Osteoblast (primary cell): Measurements from ENCODE around the gene SSU72. TPM values are rescaled to one million over a fixed set of nuclear protein-coding genes. Genes with fewer than 3 reads are reported as not detected.
"Not testable (repeated sequence)": the region's sequence is repeated elsewhere in the genome, so short reads cannot be mapped to it uniquely, and the experiment has no call there.

Experiments used
- DNase-seq: peaks from one replicate; pipeline ENCODE4 v3.0.0; 2011; ENCODE audit warnings: low spot score, mixed read lengths; ENCODE audit not compliant: insufficient read length; ENCODE audit errors: missing footprints
- H2AFZ ChIP-seq: 2 replicates; pipeline ENCODE4 v1.6.0; 2011; ENCODE audit warnings: mild to moderate bottlenecking, low read length
- H3K27ac ChIP-seq: 2 replicates; pipeline ENCODE4 v1.5.1; 2011; ENCODE audit warnings: mild to moderate bottlenecking, low read depth, low read length, moderate library complexity
- H3K27me3 ChIP-seq: 2 replicates; pipeline ENCODE4 v1.6.0; 2012; ENCODE audit warnings: mild to moderate bottlenecking, control low read depth, inconsistent platforms, low read length, moderate library complexity; ENCODE audit not compliant: insufficient read depth
- H3K36me3 ChIP-seq: 2 replicates; pipeline ENCODE4 v1.5.1; 2011; ENCODE audit warnings: mild to moderate bottlenecking, low read length, control low read depth, moderate library complexity; ENCODE audit not compliant: insufficient read depth
- H3K4me1 ChIP-seq: 2 replicates; pipeline ENCODE4 v1.5.1; 2011; ENCODE audit warnings: mild to moderate bottlenecking, low read length, control low read depth, moderate library complexity; ENCODE audit not compliant: insufficient read depth
- H3K4me2 ChIP-seq: 2 replicates; pipeline ENCODE4 v1.6.0; 2011; ENCODE audit warnings: mild to moderate bottlenecking, low read length; ENCODE audit not compliant: insufficient read depth
- H3K4me3 ChIP-seq: fragments of 200-600 bp; sonication (generic); 3 replicates; pipeline ENCODE4 v1.5.1; 2012; ENCODE audit warnings: mild to moderate bottlenecking, low read length, inconsistent platforms; ENCODE audit not compliant: insufficient read depth
- H3K79me2 ChIP-seq: 2 replicates; pipeline ENCODE4 v1.6.0; 2012; ENCODE audit warnings: mild to moderate bottlenecking, low read length, control low read depth, inconsistent platforms; ENCODE audit not compliant: insufficient read depth
- H3K9me3 ChIP-seq: 2 replicates; pipeline ENCODE4 v1.5.1; 2011; ENCODE audit warnings: low read depth, low read length, control low read depth
- H4K20me1 ChIP-seq: 2 replicates; pipeline ENCODE4 v1.6.0; 2012; ENCODE audit warnings: mild to moderate bottlenecking, low read length, control low read depth; ENCODE audit not compliant: insufficient read depth
- CTCF ChIP-seq: IDR thresholded peaks from 2 replicates; pipeline ENCODE4 v1.5.1; 2011; ENCODE audit warnings: mild to moderate bottlenecking, low read depth, low read length, moderate library complexity; ENCODE audit errors: extremely low read depth
- total RNA-seq: library from RNA; depleted of rRNA; stranded (reverse); fragments of >200 nt; gene quantifications from 2 replicates; pipeline ENCODE4 v1.2.3, GENCODE V29; 2012

SSU72 gene
- total RNA-seq, 1 donor = 73.1 TPM

DNA sequence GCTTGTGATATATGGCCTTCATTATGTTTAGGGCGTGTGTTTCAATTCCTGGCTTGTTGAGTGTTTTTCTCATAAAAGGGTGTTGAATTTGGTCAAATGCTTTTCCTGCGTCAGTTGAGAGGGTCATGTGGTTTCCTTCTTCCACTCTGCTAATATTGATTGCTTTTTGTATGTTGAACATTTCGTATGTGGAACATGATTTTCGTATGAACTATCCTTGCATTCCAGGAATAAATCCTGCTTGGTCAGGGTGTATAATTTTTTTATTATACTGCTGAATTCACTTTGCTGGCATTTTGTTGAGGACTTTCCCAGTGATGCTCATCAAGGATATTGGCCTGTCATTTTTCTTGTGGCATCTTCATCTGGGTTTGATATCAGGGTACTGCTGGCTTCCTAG is 67.4 kb downstream of the SSU72 start:
- no peak overlapping the region for H3K27ac ChIP-seq
- H4K20me1 ChIP-seq = no peaks in the 10 kb centered on the region
- H3K36me3 ChIP-seq = no peaks in the 10 kb centered on the region
- DNase-seq = peak; percentile 49
- TF ChIP-seq CTCF = no peak
- H3K4me3 ChIP-seq = no peak overlapping the region
- H3K4me1 ChIP-seq = peaks cover 7% of the 10 kb centered on the region
- no peak overlapping the region for H2AFZ ChIP-seq
- no peaks in the 10 kb centered on the region for H3K79me2 ChIP-seq
- H3K9me3 ChIP-seq = no peaks in the 10 kb centered on the region
- H3K4me2 ChIP-seq = no peak overlapping the region
- no peaks in the 10 kb centered on the region for H3K27me3 ChIP-seq

GRCh38 chr1:1505801-1506200 is 68.9 kb downstream of the SSU72 start:
- H3K4me2 ChIP-seq, H3K27me3 ChIP-seq, H3K36me3 ChIP-seq, H4K20me1 ChIP-seq, H3K9me3 ChIP-seq, H3K27ac ChIP-seq, DNase-seq, H3K4me1 ChIP-seq, H3K79me2 ChIP-seq, H3K4me3 ChIP-seq: not testable (repeated sequence)
- H2AFZ ChIP-seq = peak overlapping the region; percentile 6

- TF ChIP-seq CTCF = peak; percentile 15
- H4K20me1 ChIP-seq, H3K9me3 ChIP-seq, H3K4me3 ChIP-seq, DNase-seq, H3K27me3 ChIP-seq, H3K36me3 ChIP-seq, H3K4me1 ChIP-seq, H3K79me2 ChIP-seq: not testable (repeated sequence)
- Histone ChIP-seq H3K27ac (peak overlapping the region; percentile 37), H3K4me2 (peak overlapping the region; percentile 43), H2AFZ (peak overlapping the region; percentile 10)
Observed at GRCh38 chr1:1505366-1505798, 69.3 kb downstream of the SSU72 start.

DNA sequence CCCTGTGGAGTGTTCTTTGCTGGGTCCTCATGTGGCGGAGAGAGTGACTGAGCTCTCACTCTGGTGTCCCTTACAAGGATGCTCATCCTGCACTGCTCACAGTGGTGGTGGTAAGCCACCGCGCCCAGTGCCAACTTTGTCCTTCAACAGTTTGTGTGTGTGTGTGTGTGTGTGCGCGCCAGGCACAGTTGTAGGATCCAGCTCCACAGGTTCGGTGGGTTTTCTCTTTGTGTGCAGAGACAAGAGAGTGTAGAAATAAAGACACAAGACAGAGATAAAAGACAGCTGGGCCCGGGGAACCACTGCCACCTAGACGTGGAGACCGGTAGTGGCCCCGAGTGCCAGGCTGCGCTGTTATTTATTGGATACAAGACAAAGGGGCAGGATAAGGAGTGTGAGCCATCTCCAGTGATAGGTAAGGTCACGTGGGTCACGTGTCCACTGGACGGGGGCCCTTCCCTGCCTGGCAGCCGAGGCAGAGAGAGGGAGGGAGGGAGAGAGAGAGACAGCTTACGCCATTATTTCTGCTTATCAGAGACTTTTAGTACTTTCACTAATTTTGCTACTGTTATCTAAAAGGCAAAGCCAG is 69.8 kb downstream of the SSU72 start:
- H3K4me1 ChIP-seq = not testable (repeated sequence)
- H3K27ac ChIP-seq = peak overlapping the region; percentile 37

DNA sequence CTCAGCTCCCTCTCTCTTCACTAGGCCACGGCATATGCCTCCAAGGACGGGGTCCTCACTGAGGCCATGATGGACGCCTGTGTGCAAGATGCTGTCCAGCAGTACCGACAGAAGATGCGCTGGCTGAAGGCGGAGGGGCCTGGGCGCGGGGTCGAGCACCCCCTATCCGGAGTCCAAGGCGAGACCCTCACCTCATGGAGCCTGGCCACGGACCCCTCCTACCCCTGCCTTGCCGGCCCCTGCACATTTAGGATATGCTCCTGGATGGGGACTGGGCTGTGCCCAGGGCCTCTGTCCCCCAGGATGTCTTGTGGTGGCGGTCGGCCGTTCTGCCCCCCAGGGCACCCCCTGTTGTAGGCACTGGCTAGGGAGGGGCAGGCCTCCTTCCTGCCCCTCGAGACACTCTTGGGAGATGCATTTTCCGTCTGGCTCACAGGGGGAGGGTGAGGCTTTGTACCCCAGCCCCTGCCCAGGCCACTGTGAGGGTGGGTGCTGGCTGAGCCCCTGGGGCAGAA is 79.1 kb downstream of the SSU72 start:
- not testable (repeated sequence) for H3K4me2 ChIP-seq

More for the DNA sequence above, 69.8 kb downstream of the SSU72 start:
- H3K27me3 ChIP-seq, H3K36me3 ChIP-seq, H4K20me1 ChIP-seq, H3K4me3 ChIP-seq, H3K79me2 ChIP-seq, H3K9me3 ChIP-seq: not testable (repeated sequence)
- Histone ChIP-seq H3K4me2 (peak overlapping the region; percentile 43), H2AFZ (peak overlapping the region; percentile 70)
- peak; percentile 52 for TF ChIP-seq CTCF
- DNase-seq = peak; percentile 79

DNA sequence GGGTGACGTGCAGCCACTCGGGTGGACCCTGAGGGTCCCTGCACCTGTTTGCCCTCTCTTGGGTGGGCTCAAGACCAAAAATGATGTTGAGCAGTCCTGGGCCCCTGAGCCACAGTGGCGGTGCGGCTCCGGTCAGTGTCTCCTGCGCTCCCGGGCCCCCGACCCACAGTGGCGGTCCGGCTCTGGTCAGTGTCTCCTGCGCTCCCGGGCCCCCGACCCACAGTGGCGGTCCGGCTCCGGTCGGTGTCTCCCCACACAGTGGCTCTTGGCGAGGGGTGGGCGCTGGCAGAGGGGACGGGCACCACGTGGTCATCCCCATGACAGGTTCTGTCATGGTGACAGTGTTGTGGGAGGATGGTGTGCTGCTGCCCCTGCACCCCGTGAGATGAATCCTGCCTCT is 80.4 kb downstream of the SSU72 start:
- not testable (repeated sequence) for H3K79me2 ChIP-seq, H3K4me3 ChIP-seq, H3K9me3 ChIP-seq, H3K4me1 ChIP-seq, H3K27me3 ChIP-seq, H2AFZ ChIP-seq, H3K4me2 ChIP-seq, H4K20me1 ChIP-seq, H3K27ac ChIP-seq
- peaks cover 39% of the 10 kb centered on the region for H3K36me3 ChIP-seq
- peak; percentile 26 for DNase-seq

More for the DNA sequence above, 79.1 kb downstream of the SSU72 start:
- not testable (repeated sequence) for H3K9me3 ChIP-seq, H3K4me1 ChIP-seq, H3K27ac ChIP-seq, H3K79me2 ChIP-seq, H3K27me3 ChIP-seq, H2AFZ ChIP-seq, H3K4me3 ChIP-seq, H4K20me1 ChIP-seq
- H3K36me3 ChIP-seq = peaks cover 29% of the 10 kb centered on the region
- DNase-seq = peak; percentile 69
